OCI-LY7 (cell line): ENCODE data around the gene IDH3B. TPM values are rescaled to one million over a fixed set of nuclear protein-coding genes. Genes with fewer than 3 reads are reported as not detected.
"Not testable (repeated sequence)": the region's sequence is repeated elsewhere in the genome, so short reads cannot be mapped to it uniquely, and the experiment has no call there.

Experiments used
- BruUV-seq: library from RNA; stranded (reverse); fragments of 400-500 nt; replicated peaks from 2 replicates; lab custom pipeline; 2021; lab: Mats Ljungman, UMichigan
- CTCF ChIA-PET: fragments of 300-600 bp; sonication (Branson Sonifier 250); formaldehyde crosslinking; loops from one replicate; lab custom pipeline; 2022; ENCODE audit warnings: antibody characterized with exemption; ENCODE audit not compliant: unreplicated experiment; lab: Charles Lee
- POLR2A ChIA-PET: fragments of 300-600 bp; sonication (Branson Sonifier 250); formaldehyde crosslinking; loops from one replicate; lab custom pipeline; 2022; ENCODE audit warnings: antibody characterized with exemption; lab: Charles Lee
- DNase-seq: peaks from one replicate; pipeline ENCODE4 v3.0.0-alpha.2; 2015; ENCODE audit warnings: low spot score
- H2AFZ ChIP-seq: fragments of 200-600 bp; sonication (generic), shearing (Covaris generic); 2 replicates; pipeline ENCODE4 v1.6.1; 2014; ENCODE audit warnings: mild to moderate bottlenecking, antibody characterized with exemption, low read length, moderate library complexity
- H3K27ac ChIP-seq: fragments of 200-600 bp; sonication (generic); 2 replicates; pipeline ENCODE4 v1.5.1; 2014; ENCODE audit warnings: mixed run types, low read depth, mild to moderate bottlenecking, moderate library complexity, low read length, inconsistent platforms; ENCODE audit not compliant: poor library complexity, severe bottlenecking
- H3K36me3 ChIP-seq: fragments of 200-600 bp; sonication (generic); 2 replicates; pipeline ENCODE4 v1.6.1; 2014; ENCODE audit warnings: mild to moderate bottlenecking, antibody characterized with exemption, low read length, moderate library complexity, mixed read lengths; ENCODE audit not compliant: insufficient read depth
- H3K4me1 ChIP-seq: fragments of 200-600 bp; sonication (generic); 2 replicates; pipeline ENCODE4 v1.5.1; 2014; ENCODE audit warnings: mild to moderate bottlenecking, low read length; ENCODE audit not compliant: insufficient read depth, poor library complexity, severe bottlenecking
- H3K4me2 ChIP-seq: fragments of 200-600 bp; sonication (generic); 2 replicates; pipeline ENCODE4 v1.6.1; 2014; ENCODE audit warnings: mild to moderate bottlenecking, low read length
- H3K4me3 ChIP-seq: fragments of 200-600 bp; sonication (generic); 2 replicates; pipeline ENCODE4 v1.5.1; 2014; ENCODE audit warnings: mild to moderate bottlenecking, low read depth, low read length; ENCODE audit not compliant: poor library complexity, severe bottlenecking
- H3K79me2 ChIP-seq: fragments of 200-600 bp; sonication (generic); 2 replicates; pipeline ENCODE4 v1.6.1; 2016; ENCODE audit warnings: low read depth, mild to moderate bottlenecking, low read length, moderate library complexity, mixed read lengths; ENCODE audit not compliant: insufficient read depth
- H3K9me2 ChIP-seq: fragments of 200-600 bp; sonication (generic); 2 replicates; pipeline ENCODE4 v1.6.1; 2016; ENCODE audit warnings: mild to moderate bottlenecking, low read length, mixed read lengths; ENCODE audit not compliant: insufficient read depth
- H3K9me3 ChIP-seq: fragments of 200-600 bp; sonication (generic); 2 replicates; pipeline ENCODE4 v1.6.1; 2014; ENCODE audit warnings: mild to moderate bottlenecking, mixed run types, low read length, mixed read lengths
- H4K20me1 ChIP-seq: fragments of 200-600 bp; sonication (generic); 2 replicates; pipeline ENCODE4 v1.6.1; 2014; ENCODE audit warnings: mild to moderate bottlenecking, antibody characterized with exemption, low read length, moderate library complexity, mixed read lengths; ENCODE audit not compliant: insufficient read depth
- EZH2phosphoT487 ChIP-seq: fragments of 200-600 bp; sonication (generic); IDR thresholded peaks from 2 replicates; pipeline ENCODE4 v1.6.1; 2018; ENCODE audit warnings: low read depth, borderline replicate concordance, mild to moderate bottlenecking, mixed run types, antibody characterized with exemption, low read length, moderate library complexity, mixed read lengths
- intact Hi-C: fragments of 100-400 bp; cut with micrococcal nuclease; formaldehyde crosslinking; loops from one replicate; pipeline ENCODE4 v1.10.0; 2022; ENCODE audit not compliant: unreplicated experiment
- total RNA-seq, 2 experiments: library from RNA; depleted of rRNA in 1 of 2; stranded (reverse); fragments of >200 nt in 1 of 2; shearing (Covaris generic) in 1 of 2; gene quantifications; 2 replicates each; pipeline ENCODE4 v1.2.3, GENCODE V29; 2014 to 2022
- TF ChIP-seq, protein P1 (sequence below): fragments of 200-600 bp; sonication (generic); conservative IDR thresholded peaks from 2 replicates; pipeline ENCODE4 v1.5.1; 2014; ENCODE audit warnings: mild to moderate bottlenecking, antibody characterized with exemption, low read length, moderate library complexity, mixed read lengths

The IDH3B gene
- total RNA-seq, 2 experiments from 2014 or later, result 142 to 154 TPM

DNA sequence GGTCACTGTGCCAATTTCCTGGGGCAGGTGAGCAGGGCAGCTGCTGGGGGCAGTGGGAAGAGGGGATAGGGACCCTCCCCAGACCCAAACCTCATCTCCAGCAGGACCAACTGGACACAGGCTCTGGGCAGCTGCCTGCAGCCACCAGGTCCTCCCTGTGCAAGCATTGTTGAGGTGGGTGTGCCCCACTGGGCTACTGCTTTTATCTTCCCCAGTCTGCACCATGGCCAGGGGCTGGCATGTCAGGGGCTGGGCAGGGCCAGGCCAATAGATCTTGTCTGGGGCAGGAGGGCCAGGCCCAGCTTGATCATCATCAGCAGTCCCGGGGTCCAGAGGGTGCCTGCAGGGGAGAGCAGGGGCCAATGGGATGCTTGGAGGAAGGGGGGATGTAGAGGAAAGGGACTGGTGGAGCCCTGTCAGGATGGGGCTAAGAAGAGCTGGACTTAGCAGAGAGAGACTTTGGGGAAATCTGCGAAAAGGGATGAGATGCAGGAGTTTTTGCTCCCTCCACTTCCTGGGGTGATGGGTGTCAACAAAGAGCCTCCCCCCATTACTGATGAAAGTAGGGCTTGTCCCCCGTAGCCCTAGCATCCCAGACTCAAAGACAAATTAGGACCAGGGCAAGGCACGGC, 34.3 kb upstream of the IDH3B start:
- no peak overlapping the region for H3K4me2 ChIP-seq
- no TSS peak for BruUV-seq
- H3K9me2 ChIP-seq, result no peaks in the 10 kb centered on the region
- no peaks in the 10 kb centered on the region for H3K36me3 ChIP-seq
- H3K79me2 ChIP-seq, result no peaks in the 10 kb centered on the region
- no peak for DNase-seq
- no peaks in the 10 kb centered on the region for H3K4me1 ChIP-seq
- no peak overlapping the region for H2AFZ ChIP-seq
- no peak for TF ChIP-seq EZH2phosphoT487
- TF ChIP-seq, protein P1, sequence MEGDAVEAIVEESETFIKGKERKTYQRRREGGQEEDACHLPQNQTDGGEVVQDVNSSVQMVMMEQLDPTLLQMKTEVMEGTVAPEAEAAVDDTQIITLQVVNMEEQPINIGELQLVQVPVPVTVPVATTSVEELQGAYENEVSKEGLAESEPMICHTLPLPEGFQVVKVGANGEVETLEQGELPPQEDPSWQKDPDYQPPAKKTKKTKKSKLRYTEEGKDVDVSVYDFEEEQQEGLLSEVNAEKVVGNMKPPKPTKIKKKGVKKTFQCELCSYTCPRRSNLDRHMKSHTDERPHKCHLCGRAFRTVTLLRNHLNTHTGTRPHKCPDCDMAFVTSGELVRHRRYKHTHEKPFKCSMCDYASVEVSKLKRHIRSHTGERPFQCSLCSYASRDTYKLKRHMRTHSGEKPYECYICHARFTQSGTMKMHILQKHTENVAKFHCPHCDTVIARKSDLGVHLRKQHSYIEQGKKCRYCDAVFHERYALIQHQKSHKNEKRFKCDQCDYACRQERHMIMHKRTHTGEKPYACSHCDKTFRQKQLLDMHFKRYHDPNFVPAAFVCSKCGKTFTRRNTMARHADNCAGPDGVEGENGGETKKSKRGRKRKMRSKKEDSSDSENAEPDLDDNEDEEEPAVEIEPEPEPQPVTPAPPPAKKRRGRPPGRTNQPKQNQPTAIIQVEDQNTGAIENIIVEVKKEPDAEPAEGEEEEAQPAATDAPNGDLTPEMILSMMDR, result no peak
- intact Hi-C loops, result no loop called here
- no peaks in the 10 kb centered on the region for H3K9me3 ChIP-seq
- ChIA-PET POLR2A (no interaction called here), CTCF (interaction anchor here (0.6 kb wide), 1 partner anchor 14 kb away, joined by 3 read pairs; no protein-coding TSS in a partner anchor)
- H3K4me3 ChIP-seq, result no peak overlapping the region
- no peaks in the 10 kb centered on the region for H4K20me1 ChIP-seq
- H3K27ac ChIP-seq, result no peak overlapping the region

DNA sequence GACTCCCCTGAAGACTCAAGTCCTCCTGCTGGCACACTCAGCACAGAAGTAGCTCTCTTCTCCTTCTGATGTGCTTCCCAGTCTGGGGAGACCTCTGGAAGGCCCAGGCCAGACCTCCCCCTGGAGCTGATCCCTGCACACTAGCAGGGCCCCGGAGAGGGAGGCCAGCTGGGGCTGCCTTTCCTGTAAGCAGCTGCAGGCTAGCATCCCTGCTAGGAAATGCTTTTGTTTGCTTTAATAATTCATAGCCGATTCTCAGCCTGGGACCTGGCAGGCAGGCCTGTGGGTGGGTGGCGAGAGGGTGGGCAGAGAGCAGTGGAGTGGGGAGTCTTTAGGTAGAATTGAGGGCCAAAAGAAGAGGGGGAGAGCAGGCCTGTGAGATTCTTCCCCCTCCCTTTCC, 33.8 kb upstream of the IDH3B start:
- no peak overlapping the region for H2AFZ ChIP-seq
- no peaks in the 10 kb centered on the region for H4K20me1 ChIP-seq
- BruUV-seq, result no TSS peak
- intact Hi-C loops, result no loop called here
- no peak for TF ChIP-seq EZH2phosphoT487
- TF ChIP-seq, protein P1, result no peak
- ChIA-PET CTCF (interaction anchor here (0.6 kb wide), 1 partner anchor 15 kb away, joined by 3 read pairs; no protein-coding TSS in a partner anchor), POLR2A (no interaction called here)
- DNase-seq, result no peak
- no peaks in the 10 kb centered on the region for H3K36me3 ChIP-seq
- H3K4me3 ChIP-seq, result no peak overlapping the region
- H3K9me2 ChIP-seq, result no peaks in the 10 kb centered on the region
- H3K9me3 ChIP-seq, result no peaks in the 10 kb centered on the region
- H3K4me2 ChIP-seq, result no peak overlapping the region
- no peaks in the 10 kb centered on the region for H3K4me1 ChIP-seq
- H3K79me2 ChIP-seq, result no peaks in the 10 kb centered on the region
- no peak overlapping the region for H3K27ac ChIP-seq

DNA sequence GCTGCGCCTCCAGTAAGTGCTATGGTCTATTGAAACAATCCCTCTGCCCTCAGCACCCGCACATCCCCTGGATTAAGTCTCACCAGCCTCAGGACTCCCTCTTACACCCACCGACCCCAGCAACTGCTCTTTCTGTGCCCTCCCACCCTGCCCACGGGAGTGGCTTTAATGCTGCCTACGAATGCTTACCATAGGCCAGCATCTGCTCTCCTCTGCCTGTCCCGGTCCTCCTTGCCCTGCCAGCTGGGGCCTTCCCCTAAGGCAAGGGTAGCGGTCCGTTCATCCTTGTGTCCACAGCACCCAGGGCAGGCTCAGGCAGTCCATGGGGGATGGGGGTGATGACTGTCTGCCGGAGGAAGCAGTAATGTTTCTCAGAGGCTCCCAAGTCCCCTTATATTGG, 32.6 kb upstream of the IDH3B start:
- Histone ChIP-seq H3K4me3 (no peak overlapping the region), H3K9me2 (no peaks in the 10 kb centered on the region), H3K36me3 (no peaks in the 10 kb centered on the region), H3K27ac (no peak overlapping the region), H3K9me3 (no peaks in the 10 kb centered on the region), H3K4me2 (no peak overlapping the region), H3K4me1 (no peaks in the 10 kb centered on the region), H4K20me1 (no peaks in the 10 kb centered on the region), H3K79me2 (no peaks in the 10 kb centered on the region), H2AFZ (no peak overlapping the region)
- POLR2A ChIA-PET, result no interaction called here
- CTCF ChIA-PET, result no interaction called here
- TF ChIP-seq EZH2phosphoT487, result no peak
- no peak for DNase-seq
- intact Hi-C loops, result no loop called here
- no TSS peak for BruUV-seq

DNA sequence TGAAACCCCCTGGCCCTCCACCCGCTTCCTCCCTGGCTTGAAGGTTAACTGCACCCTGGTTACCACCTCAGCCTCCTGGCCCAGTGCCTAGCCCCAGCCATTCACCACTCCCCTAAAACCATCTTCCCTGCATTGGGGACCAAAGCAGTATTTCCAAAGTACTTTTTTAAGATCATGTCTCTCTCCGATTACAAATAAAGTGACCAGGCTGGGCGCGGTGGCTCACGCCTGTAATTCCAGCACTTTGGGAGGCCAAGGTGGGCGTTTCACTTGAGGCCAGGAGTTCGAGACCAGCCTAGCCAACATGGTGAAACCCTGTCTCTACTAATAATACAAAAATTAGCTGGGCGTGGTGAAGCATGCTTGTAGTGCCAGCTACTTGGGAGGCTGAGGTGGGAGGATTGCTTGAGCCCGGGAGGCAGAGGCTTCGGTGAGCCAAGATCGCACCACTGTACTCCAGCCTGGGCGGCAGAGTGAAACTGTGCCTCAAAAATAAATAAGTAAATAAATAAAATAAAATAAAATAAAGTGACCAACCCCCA, 32.0 kb upstream of the IDH3B start:
- H3K79me2 ChIP-seq, H3K4me2 ChIP-seq, BruUV-seq, H2AFZ ChIP-seq, H4K20me1 ChIP-seq, H3K36me3 ChIP-seq, intact Hi-C loops, CTCF ChIA-PET, DNase-seq, H3K9me3 ChIP-seq, H3K4me1 ChIP-seq, H3K4me3 ChIP-seq, H3K27ac ChIP-seq, H3K9me2 ChIP-seq, POLR2A ChIA-PET: not testable (repeated sequence)
